GM21447 (cell line): ENCODE measurements around the gene ST3GAL5.

Experiments
- ATAC-seq: cut with Tn5 transposase; IDR thresholded peaks from one replicate; pipeline ENCODE4 v1.9.1; 2021; ENCODE audit not compliant: unreplicated experiment

ST3GAL5 gene

GRCh38 chr2:85917887-85918795 is 29.4 kb upstream of the ST3GAL5 start:
- no peak for ATAC-seq

- ATAC-seq, result no peak
Measured at GRCh38 chr2:85915606-85916303, 27.0 kb upstream of the ST3GAL5 start.

- no peak for ATAC-seq
Measured at GRCh38 chr2:85914922-85915321, 26.1 kb upstream of the ST3GAL5 start.

- ATAC-seq, result no peak
Measured at GRCh38 chr2:85913884-85914881, 25.4 kb upstream of the ST3GAL5 start.

GRCh38 chr2:85911814-85912692 is 23.3 kb upstream of the ST3GAL5 start:
- no peak for ATAC-seq

- no peak for ATAC-seq
Measured at GRCh38 chr2:85911097-85911496, 22.3 kb upstream of the ST3GAL5 start.

- no peak for ATAC-seq
Measured at GRCh38 chr2:85909005-85909404, 20.2 kb upstream of the ST3GAL5 start.

GRCh38 chr2:85908506-85908905 is 19.7 kb upstream of the ST3GAL5 start:
- no peak for ATAC-seq

- no peak for ATAC-seq
Measured at GRCh38 chr2:85907671-85908157, 18.9 kb upstream of the ST3GAL5 start.

- ATAC-seq, result no peak
Measured at GRCh38 chr2:85906748-85907147, 18.0 kb upstream of the ST3GAL5 start.

- no peak for ATAC-seq
Measured at GRCh38 chr2:85905891-85906290, 17.1 kb upstream of the ST3GAL5 start.

GRCh38 chr2:85905187-85905666 is 16.4 kb upstream of the ST3GAL5 start:
- no peak for ATAC-seq

- no peak for ATAC-seq
Measured at GRCh38 chr2:85903849-85904248, 15.1 kb upstream of the ST3GAL5 start.

- no peak for ATAC-seq
Measured at GRCh38 chr2:85902496-85902895, 13.7 kb upstream of the ST3GAL5 start.

- ATAC-seq, result no peak
Measured at GRCh38 chr2:85901155-85901554, 12.4 kb upstream of the ST3GAL5 start.

- no peak for ATAC-seq
Measured at GRCh38 chr2:85900366-85900765, 11.6 kb upstream of the ST3GAL5 start.

GRCh38 chr2:85899849-85900248 is 11.1 kb upstream of the ST3GAL5 start:
- ATAC-seq, result no peak

GRCh38 chr2:85899284-85899683 is 10.5 kb upstream of the ST3GAL5 start:
- ATAC-seq, result no peak

GRCh38 chr2:85898881-85899280 is 10.1 kb upstream of the ST3GAL5 start:
- ATAC-seq, result no peak
